Measurements from ENCODE around the gene IGSF6.
"Not testable (repeated sequence)": the region's sequence is repeated elsewhere in the genome, so short reads cannot be mapped to it uniquely, and the experiment has no call there.

Gene IGSF6

DNA sequence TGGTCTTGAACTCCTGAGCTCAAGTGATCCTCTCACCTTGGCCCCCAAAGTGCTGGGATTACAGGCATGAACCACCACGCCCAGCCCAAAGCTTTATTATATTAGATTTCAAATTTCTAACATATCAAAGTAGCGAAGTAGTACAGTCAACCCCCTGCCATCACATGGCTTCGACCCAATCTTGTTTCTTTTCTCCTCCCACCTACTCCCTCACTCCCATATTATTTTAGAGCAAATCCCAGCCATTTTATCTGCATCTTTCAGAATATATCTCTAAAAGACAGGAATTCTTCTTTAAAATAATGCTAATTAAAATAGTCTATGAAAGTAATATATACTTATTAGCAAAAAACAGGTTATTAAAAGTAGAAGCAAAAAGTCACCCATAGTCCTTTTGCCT lies 893 bp downstream of the IGSF6 start:
- DNase-seq = no peak

DNA sequence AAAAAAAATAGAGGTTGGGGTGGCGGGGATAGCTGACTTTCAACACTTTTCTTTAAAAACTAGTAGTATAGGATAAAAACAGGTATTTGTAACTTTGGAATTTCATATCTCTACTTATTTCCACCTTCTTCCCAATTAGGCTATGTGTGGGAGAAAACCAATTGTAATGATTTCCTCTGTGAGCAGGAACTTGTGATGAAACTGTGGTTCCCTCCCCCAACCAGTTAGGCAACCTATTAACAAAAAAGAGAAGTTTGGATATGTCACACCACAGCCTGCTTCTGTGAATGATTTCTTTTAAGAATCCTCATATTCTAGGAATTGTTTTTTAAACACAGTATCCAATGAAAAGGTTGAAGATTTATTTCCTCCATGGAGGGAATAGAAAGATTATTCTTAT lies 1.9 kb downstream of the IGSF6 start:
- no peak for DNase-seq

- DNase-seq = not testable (repeated sequence)
Measured at GRCh38 chr16:21649826-21650406, 2.5 kb downstream of the IGSF6 start.

DNA sequence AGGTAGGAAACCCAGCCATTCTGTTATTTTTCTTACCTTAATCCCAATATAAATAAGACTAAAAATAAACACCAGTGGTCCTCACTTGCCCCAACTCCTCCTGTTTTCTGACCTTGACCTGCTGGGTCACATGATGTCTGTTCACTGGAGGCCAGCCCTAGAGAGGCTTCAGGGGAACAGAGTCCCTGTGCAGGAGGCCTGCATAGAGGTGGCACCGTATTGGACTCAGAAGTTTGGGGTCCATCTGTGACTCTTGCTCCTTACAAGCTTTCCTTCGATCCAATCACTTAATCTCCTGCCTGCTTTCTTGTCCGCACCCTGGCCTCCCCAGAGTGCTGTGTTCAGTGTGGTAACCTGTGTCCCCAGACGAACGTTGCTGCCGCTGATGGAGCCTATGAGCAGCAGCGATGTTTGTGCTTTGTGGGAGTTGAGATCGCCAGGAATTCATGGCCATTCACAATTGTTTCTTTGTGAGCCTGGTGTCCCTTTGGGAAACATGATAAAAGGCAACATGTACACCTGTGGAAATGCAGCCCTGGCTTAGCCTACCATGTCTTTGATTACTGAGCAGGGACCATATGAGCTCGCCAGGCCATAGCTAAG lies 4.7 kb downstream of the IGSF6 start:
- DNase-seq = no peak

DNA sequence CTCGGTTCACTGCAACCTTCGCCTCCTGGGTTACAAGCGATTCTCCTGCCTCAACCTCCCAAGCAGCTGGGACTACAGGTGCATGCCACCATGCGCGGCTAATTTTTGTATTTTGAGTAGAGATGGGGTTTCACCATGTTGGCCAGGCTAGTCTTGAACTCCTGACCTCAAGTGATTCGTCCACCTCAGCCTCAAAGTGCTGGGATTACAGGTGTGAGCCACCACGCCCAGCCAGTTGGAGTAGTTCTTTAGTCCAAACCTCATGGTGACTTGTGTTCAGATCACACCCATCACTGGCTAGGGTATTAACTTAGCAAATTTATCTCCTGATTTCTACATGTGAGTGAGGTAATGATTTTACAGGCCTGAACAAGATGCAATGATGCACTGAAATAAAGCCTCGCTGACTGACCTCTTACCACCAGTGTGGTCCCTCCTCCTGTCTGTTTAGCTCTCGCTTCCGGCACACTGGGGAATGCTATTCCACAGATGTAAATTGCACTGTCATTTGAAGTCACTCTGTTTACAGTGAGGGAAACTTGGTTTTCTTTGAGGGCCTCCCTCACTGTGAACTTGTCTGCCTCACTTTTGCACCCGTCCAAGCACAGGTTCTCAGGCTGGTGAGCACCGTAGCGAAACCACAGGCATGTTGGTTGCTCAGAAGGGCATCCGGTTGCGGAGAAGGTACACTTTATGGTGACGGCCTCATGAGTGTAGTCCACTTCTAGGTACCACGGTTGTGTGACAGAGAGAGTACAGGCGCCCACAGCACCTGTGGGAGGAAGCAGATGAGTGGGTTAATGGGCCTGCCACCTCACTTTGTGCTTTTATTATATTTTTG lies 5.5 kb downstream of the IGSF6 start:
- no peak for DNase-seq

DNA sequence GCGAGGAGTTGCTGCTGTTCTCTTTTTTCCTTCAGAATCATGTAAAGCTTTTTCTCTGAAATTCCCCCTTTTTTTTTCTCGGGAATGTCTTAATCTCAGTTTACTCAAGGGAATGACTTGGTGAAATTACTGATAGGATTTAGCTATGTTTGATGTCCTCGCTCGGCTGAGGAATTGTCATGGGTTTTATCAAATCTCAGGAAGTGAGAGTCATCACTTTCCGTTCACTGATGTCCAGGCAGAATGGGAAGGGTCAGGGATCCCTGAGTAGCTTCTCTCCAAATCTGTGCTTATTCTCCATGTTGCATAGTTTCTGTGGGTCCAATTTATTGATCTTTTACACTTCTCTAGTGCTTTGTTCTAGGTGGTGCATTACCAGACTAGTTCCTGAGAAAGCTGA lies 6.3 kb downstream of the IGSF6 start:
- no peak for DNase-seq

GRCh38 chr16:21645261-21645721 lies 7.1 kb downstream of the IGSF6 start:
- no peak for DNase-seq

- DNase-seq = no peak
Measured at GRCh38 chr16:21644674-21645073, 7.7 kb downstream of the IGSF6 start.

GRCh38 chr16:21643785-21644184 lies 8.6 kb downstream of the IGSF6 start:
- no peak for DNase-seq

DNA sequence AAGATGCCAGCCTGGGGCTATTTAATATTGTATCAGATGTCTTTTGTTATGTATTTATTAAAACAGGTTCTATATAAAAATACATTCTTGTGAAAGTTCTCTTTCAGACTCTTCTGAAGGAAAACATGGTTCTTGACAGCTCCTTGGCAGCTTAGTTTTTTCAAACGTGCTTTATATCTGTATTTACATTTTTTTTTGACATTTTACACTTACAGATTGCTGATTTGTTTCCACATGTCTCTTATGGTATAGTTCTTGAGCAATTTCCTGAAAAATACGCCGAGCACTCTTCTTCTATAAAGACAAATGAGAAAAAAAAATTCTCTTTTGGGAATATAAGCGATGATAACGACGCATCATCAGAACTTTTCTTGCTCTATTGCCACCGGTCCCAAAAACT lies 9.5 kb downstream of the IGSF6 start:
- no peak for DNase-seq

- DNase-seq = no peak
Measured at GRCh38 chr16:21641916-21642315, 10.5 kb downstream of the IGSF6 start.

- DNase-seq = no peak
Measured at GRCh38 chr16:21639493-21639892, 12.9 kb downstream of the IGSF6 start.

- DNase-seq = peak; percentile 74
Measured at GRCh38 chr16:21638573-21638975, 13.8 kb downstream of the IGSF6 start.

DNA sequence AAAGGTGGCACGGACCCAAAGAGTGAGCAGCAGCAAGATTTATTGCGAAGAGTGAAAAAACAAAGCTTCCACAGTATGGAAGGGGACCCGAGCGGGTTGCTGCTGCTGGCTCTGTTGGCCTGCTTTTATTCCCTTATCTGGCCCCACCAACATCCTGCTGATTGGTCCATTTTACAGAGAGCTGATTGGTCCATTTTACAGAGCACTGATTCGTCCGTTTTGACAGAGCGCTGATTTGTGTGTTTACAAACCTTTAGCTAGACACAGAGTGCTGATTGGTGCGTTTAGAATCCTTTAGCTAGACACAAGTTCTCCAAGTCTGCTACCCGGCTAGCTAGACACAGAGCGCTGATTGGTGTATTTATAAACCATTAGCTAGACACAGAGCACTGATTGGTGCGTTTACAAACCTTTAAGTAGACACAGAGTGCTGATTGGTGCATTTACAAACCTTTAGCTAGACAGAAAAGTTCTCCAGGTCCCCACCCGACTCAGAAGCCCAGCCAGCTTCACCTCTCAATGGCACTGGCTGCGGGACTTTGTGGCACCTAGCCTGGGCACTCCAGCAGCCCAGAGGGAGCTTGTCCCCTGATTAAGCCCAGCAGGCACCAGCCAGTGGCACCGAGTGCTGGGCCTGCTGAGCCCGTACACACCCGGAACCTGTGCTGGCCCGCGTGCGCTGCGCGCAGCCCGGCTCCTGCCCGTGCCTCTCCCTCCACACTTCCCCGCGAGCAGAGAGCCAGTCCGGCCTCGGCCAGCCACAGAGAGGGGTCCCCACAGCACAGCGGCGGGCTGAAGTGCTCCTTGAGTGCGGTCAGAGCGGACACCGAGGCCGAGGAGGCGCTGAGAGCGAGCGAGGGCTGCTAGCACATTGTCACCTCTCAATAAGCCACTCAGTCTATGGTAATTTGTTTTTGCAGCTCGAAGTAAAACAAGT lies 15.1 kb downstream of the IGSF6 start:
- DNase-seq = no peak

GRCh38 chr16:21635694-21636093 lies 16.7 kb downstream of the IGSF6 start:
- DNase-seq = not testable (repeated sequence)

- no peak for DNase-seq
Measured at GRCh38 chr16:21634216-21634615, 18.2 kb downstream of the IGSF6 start.

DNA sequence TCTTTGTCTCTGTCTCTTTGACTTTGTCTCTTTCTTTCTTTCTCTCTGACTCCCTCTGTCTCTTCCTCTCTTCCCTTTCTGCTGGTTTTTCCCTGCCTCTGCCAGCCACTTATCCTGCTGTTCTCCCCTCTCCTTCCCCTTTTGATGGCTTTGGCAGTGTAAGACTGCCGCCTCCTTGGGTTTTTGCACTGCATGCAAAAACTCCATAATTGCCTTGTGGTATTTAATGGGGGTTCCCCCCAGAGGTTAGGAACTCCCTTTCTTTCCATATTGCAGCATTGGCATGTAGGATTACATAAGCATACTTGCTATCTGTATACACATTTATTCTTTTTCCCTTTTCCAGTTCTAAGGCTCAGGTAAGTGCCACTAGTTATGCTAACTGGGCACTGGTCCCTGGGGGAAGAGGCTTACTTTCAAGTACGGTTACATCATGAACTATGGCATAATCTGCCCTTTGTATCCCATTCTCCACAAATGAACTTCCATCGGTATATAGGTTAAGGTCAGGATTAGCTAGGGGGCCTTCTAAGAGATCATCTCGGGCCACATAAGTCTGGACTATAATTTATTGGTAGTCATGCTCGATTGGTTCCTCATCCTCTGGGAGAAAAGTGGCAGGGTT lies 20.3 kb downstream of the IGSF6 start:
- not testable (repeated sequence) for DNase-seq

DNA sequence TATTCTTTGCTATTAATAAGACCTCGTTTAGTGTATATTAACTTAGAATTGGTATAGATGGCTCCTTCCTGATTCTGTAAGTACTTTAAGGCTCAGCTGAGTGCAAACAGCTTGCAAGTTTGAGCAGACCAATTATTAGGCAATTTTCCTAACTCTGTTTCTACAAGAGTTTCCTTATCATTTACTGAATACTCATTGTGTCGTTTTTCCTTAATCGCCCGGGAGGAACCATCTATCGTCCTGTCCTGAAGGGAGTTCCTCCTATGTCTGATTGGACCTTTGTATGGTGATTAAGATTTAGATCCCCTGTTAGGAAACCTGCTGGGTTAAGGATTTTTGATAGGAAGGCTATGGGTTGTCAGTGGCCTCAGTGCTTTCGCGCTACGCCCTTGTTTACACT lies 21.0 kb downstream of the IGSF6 start:
- not testable (repeated sequence) for DNase-seq

DNA sequence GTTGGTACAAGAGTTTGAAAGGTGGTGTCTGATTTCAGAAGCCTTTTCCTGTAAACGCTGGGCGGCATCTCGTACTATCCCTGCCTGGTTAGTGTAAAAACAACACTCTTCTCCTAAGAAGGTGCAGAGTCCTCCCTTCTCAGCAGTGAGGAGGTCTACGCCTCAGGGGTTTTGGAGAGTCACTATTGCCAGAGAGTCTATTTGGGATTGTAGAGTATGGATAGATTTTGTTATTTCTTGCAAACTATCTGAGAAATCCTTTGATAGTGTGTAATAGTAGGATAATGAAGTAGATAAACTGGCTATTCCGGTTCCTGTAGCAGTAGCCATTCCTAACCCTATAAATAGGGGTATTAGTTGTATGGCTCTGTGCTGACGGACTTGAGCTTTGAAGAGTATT lies 21.5 kb downstream of the IGSF6 start:
- not testable (repeated sequence) for DNase-seq

DNA sequence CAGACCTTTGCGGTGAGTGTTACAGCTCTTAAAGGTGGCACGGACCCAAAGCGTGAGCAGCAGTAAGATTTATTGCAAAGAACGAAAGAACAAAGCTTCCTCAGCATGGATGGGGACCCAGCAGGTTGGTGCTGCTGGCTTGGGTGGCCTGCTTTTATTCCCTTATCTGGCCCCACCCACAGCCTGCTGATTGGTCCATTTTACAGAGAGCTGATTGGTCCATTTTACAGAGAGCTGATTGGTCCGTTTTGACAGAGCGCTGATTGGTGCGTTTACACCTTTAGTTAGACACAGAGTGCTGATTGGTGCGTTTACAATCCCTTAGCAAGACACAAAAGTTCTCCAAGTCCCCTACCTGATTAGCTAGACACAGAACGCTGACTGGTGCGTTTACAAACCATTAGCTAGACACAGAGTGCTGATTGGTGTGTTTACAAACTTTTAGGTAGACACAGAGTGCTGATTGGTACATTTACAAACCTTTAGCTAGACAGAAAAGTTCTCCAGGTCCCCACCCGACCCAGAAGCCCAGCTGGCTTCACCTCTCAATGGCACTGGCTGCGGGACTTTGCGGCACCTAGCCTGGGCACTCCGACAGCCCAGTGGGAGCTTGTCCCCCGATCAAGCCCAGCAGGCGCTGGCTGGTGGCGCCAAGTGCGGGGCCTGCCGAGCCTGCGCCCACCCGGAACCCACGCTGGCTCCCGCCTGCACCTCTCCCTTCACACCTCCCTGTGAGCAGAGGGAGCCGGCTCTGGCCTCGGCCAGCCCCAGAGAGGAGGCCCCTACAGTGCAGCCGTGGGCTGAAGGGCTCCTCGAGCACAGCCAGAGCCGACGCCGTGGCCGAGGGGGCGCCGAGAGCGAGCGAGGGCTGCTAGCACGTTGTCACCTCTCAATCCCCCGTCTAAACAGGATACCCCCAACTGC lies 22.5 kb downstream of the IGSF6 start:
- not testable (repeated sequence) for DNase-seq

- DNase-seq = peak; percentile 70
Measured at GRCh38 chr16:21628772-21629171, 23.6 kb downstream of the IGSF6 start.
